Measurements from ENCODE around the gene IKBKE.

IKBKE gene

GRCh38 chr1:206540044-206540780 is 69.9 kb downstream of the IKBKE start:
- DNase-seq (ENCODE audit: low read depth): no peak

- no peak for DNase-seq (ENCODE audit: low read depth)
These were observed 71.1 kb downstream of the IKBKE start for GRCh38 chr1:206541236-206541833.

GRCh38 chr1:206544562-206545257 is 74.4 kb downstream of the IKBKE start:
- no peak for DNase-seq (ENCODE audit: low read depth)

GRCh38 chr1:206545351-206545750 is 75.1 kb downstream of the IKBKE start:
- no peak for DNase-seq (ENCODE audit: low read depth)

Data from HS-27A (cell line).